8988T (cell line): ENCODE measurements around the gene SLC6A4.
A peak's percentile ranks its signal among the peaks of the same experiment; 100 is the strongest.
"Not testable (repeated sequence)": the region's sequence is repeated elsewhere in the genome, so short reads cannot be mapped to it uniquely, and the experiment has no call there.

ENCODE experiments used
- DNase-seq: peaks from one replicate; pipeline ENCODE4 v3.0.0; 2011

SLC6A4 gene

GRCh38 chr17:30238387-30239088 lies 3.0 kb upstream of the SLC6A4 start:
- no peak for DNase-seq

- no peak for DNase-seq
Measured at GRCh38 chr17:30238003-30238344, 2.5 kb upstream of the SLC6A4 start.

- DNase-seq, result no peak
Measured at GRCh38 chr17:30237296-30238002, 2.0 kb upstream of the SLC6A4 start.

GRCh38 chr17:30236766-30237165 lies 1.3 kb upstream of the SLC6A4 start:
- DNase-seq, result peak; percentile 92

GRCh38 chr17:30236297-30236624 lies 764 bp upstream of the SLC6A4 start:
- no peak for DNase-seq

- DNase-seq, result no peak
Measured at GRCh38 chr17:30234964-30235363, 533 bp downstream of the SLC6A4 start.

- no peak for DNase-seq
Measured at GRCh38 chr17:30234296-30234695, 1.2 kb downstream of the SLC6A4 start.

GRCh38 chr17:30232824-30233427 lies 2.6 kb downstream of the SLC6A4 start:
- DNase-seq, result no peak

GRCh38 chr17:30232015-30232823 lies 3.3 kb downstream of the SLC6A4 start:
- no peak for DNase-seq

- DNase-seq, result no peak
Measured at GRCh38 chr17:30230596-30231125, 4.8 kb downstream of the SLC6A4 start.

GRCh38 chr17:30230009-30230408 lies 5.5 kb downstream of the SLC6A4 start:
- not testable (repeated sequence) for DNase-seq

GRCh38 chr17:30229012-30229411 lies 6.5 kb downstream of the SLC6A4 start:
- DNase-seq, result no peak

GRCh38 chr17:30228011-30228410 lies 7.5 kb downstream of the SLC6A4 start:
- no peak for DNase-seq

- DNase-seq, result no peak
Measured at GRCh38 chr17:30226878-30227277, 8.6 kb downstream of the SLC6A4 start.

GRCh38 chr17:30225919-30226553 lies 9.5 kb downstream of the SLC6A4 start:
- no peak for DNase-seq

- no peak for DNase-seq
Measured at GRCh38 chr17:30225112-30225511, 10.4 kb downstream of the SLC6A4 start.

GRCh38 chr17:30224419-30224960 lies 11.0 kb downstream of the SLC6A4 start:
- DNase-seq, result no peak

GRCh38 chr17:30222721-30223175 lies 12.7 kb downstream of the SLC6A4 start:
- no peak for DNase-seq

- DNase-seq, result no peak
Measured at GRCh38 chr17:30222251-30222650, 13.2 kb downstream of the SLC6A4 start.

- DNase-seq, result no peak
Measured at GRCh38 chr17:30221346-30221745, 14.2 kb downstream of the SLC6A4 start.

- DNase-seq, result no peak
Measured at GRCh38 chr17:30220414-30220813, 15.1 kb downstream of the SLC6A4 start.

- no peak for DNase-seq
Measured at GRCh38 chr17:30219833-30220232, 15.7 kb downstream of the SLC6A4 start.
